Measurements from ENCODE around the gene PIP5KL1.

PIP5KL1 gene

DNA sequence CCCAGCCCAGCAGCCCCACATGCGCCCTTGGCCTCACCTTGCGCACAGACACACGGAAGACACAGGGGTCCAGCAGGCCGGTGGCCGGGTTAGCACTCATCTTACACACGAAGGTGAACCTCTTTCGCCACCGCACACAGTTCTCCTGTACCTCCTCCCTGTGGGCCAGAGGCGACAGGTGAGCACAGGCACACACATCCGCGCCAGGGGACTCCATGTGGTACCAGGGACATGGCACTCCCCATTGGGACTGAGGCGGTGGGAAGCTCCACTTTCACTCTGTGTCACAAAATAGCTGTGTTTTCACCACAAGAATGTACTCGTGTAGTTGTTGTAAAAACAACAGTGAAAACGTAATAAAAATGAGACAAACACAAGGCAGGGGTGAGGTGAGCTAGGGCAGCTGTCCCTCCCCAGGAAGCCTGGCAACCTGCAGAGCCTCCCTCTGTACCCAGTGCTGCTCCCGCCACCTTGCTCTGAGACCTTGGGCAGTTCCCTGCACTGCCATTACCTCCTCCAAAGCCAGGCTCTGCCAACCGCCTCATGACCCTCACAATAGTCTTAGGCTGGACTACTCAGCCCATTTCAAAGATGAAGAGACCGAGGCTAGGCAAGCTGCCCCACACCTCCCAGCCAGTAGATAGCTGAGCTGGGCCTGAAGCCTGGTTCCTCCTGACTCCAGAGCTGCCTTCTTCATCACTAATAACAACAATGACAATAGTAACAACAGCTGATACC is 23.4 kb upstream of the PIP5KL1 start:
- H3F3A ChIP-seq (ENCODE audit: low read depth), result no peaks in the 10 kb centered on the region
- H3K36me3 ChIP-seq (ENCODE audit: insufficient read depth, low read length), result no peaks in the 10 kb centered on the region; the same call in 1 of the 2 replicates
- H3K9me3 ChIP-seq (ENCODE audit: insufficient read depth, low read depth, low read length), result no peaks in the 10 kb centered on the region
- no peak for TF ChIP-seq EZH2phosphoT487 (IDR thresholded peaks at IDR 0.05; ENCODE audit: borderline replicate concordance)
- TF ChIP-seq, protein P1, sequence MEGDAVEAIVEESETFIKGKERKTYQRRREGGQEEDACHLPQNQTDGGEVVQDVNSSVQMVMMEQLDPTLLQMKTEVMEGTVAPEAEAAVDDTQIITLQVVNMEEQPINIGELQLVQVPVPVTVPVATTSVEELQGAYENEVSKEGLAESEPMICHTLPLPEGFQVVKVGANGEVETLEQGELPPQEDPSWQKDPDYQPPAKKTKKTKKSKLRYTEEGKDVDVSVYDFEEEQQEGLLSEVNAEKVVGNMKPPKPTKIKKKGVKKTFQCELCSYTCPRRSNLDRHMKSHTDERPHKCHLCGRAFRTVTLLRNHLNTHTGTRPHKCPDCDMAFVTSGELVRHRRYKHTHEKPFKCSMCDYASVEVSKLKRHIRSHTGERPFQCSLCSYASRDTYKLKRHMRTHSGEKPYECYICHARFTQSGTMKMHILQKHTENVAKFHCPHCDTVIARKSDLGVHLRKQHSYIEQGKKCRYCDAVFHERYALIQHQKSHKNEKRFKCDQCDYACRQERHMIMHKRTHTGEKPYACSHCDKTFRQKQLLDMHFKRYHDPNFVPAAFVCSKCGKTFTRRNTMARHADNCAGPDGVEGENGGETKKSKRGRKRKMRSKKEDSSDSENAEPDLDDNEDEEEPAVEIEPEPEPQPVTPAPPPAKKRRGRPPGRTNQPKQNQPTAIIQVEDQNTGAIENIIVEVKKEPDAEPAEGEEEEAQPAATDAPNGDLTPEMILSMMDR (conservative IDR thresholded peaks at IDR 0.05; ENCODE audit: low read length), result no peak
- H3K9me2 ChIP-seq (replicated peaks; ENCODE audit: low read depth, low read length), result no peaks in the 10 kb centered on the region
- H2AFZ ChIP-seq (ENCODE audit: low read length), result no peak overlapping the region
- no peak overlapping the region for H3K9ac ChIP-seq (ENCODE audit: low read depth, low read length, poor library complexity, severe bottlenecking)
- H4K20me1 ChIP-seq (ENCODE audit: insufficient read depth, low read length, poor library complexity, severe bottlenecking), result peaks cover 4% of the 10 kb centered on the region
- peaks cover 14% of the 10 kb centered on the region for H3K4me1 ChIP-seq (ENCODE audit: insufficient read depth, low read length, poor library complexity, severe bottlenecking)
- H3K4me2 ChIP-seq (ENCODE audit: low read depth, low read length, poor library complexity, severe bottlenecking), result no peak overlapping the region
- peaks cover 60% of the 10 kb centered on the region; the same call in 1 of the 2 replicates for H3K79me2 ChIP-seq (ENCODE audit: insufficient read depth, low read length)
- H3K27me3 ChIP-seq (ENCODE audit: insufficient read depth, low read length, poor library complexity, severe bottlenecking), result no peaks in the 10 kb centered on the region
- H3K4me3 ChIP-seq (ENCODE audit: low read length, poor library complexity, severe bottlenecking), result no peak overlapping the region

DNA sequence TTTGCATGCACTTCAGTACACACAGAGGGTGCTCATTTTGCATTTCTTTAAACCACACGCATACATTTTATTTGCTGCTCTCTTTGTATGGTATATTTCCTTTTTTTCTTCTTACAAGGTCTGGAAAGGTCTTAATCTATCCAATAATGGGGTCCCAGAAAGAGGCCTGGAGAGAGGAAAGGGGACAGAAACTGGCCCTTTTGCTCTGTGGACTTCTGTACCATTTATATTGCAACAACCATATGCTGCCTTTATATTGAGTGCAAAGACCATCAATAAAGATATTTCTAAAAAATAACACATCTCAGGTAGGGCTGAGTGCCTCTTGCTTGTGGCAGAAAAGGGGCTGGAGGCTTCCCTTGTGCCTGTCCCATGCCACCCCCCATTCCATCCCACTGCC is 22.6 kb upstream of the PIP5KL1 start:
- Histone ChIP-seq H3K4me1 (ENCODE audit: insufficient read depth, low read length, poor library complexity, severe bottlenecking) (peaks cover 14% of the 10 kb centered on the region), H3K79me2 (ENCODE audit: insufficient read depth, low read length) (peaks cover 52% of the 10 kb centered on the region; the same call in 1 of the 2 replicates), H3K9ac (ENCODE audit: low read depth, low read length, poor library complexity, severe bottlenecking) (no peak overlapping the region), H3K9me3 (ENCODE audit: insufficient read depth, low read depth, low read length) (no peaks in the 10 kb centered on the region), H3K27me3 (ENCODE audit: insufficient read depth, low read length, poor library complexity, severe bottlenecking) (no peaks in the 10 kb centered on the region), H3K4me2 (ENCODE audit: low read depth, low read length, poor library complexity, severe bottlenecking) (no peak overlapping the region), H3K4me3 (ENCODE audit: low read length, poor library complexity, severe bottlenecking) (no peak overlapping the region), H3K36me3 (ENCODE audit: insufficient read depth, low read length) (peaks cover 6% of the 10 kb centered on the region; the same call in 1 of the 2 replicates), H3K9me2 (replicated peaks; ENCODE audit: low read depth, low read length) (no peaks in the 10 kb centered on the region), H3F3A (ENCODE audit: low read depth) (no peaks in the 10 kb centered on the region), H2AFZ (ENCODE audit: low read length) (no peak overlapping the region), H4K20me1 (ENCODE audit: insufficient read depth, low read length, poor library complexity, severe bottlenecking) (peaks cover 4% of the 10 kb centered on the region)
- no peak for TF ChIP-seq EZH2phosphoT487 (IDR thresholded peaks at IDR 0.05; ENCODE audit: borderline replicate concordance)
- TF ChIP-seq, protein P1 (conservative IDR thresholded peaks at IDR 0.05; ENCODE audit: low read length), result no peak

DNA sequence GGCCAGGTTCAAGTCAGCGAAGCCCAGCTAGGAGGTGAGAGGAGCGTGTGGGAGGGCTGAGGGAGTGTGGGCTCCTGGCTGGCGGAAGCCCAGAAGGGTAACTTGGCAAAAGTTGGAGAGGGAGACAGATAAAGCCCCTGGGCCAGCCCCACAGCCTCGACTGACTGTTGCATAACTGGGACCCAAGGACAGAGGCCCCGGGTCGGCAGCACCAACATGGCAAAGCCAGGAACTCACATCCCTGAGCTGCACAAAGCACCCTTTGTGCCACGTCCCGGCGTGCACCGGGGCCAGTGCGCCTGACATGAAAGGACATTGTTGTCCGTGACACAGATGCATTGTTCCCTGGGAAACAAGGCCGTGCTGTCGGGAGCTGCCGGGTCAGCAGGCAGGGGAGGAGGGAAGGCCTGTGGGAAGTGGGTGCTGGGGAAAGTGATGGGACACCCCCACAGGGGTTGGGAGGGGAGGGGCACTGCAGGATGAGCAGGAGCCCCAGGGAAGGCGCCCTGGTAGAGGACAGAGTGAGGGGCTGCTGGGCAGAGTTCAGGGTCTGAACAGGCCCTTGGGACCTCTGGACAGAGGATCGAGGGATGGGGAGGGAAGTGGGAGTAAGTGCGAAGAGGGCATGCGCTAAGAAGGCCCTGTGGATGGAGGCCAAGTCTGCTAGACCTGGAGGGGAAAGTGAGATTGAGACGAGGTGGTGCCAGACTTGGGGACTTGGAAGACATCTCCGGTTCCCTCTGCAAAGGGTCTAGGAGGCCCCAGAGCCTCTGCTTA is 20.1 kb upstream of the PIP5KL1 start:
- no peak for TF ChIP-seq EZH2phosphoT487 (IDR thresholded peaks at IDR 0.05; ENCODE audit: borderline replicate concordance)
- TF ChIP-seq, protein P1 (conservative IDR thresholded peaks at IDR 0.05; ENCODE audit: low read length), result no peak
- H4K20me1 ChIP-seq (ENCODE audit: insufficient read depth, low read length, poor library complexity, severe bottlenecking), result peaks cover 4% of the 10 kb centered on the region
- H3F3A ChIP-seq (ENCODE audit: low read depth), result no peaks in the 10 kb centered on the region
- no peak overlapping the region for H3K4me2 ChIP-seq (ENCODE audit: low read depth, low read length, poor library complexity, severe bottlenecking)
- peaks cover 31% of the 10 kb centered on the region; the same call in 1 of the 2 replicates for H3K79me2 ChIP-seq (ENCODE audit: insufficient read depth, low read length)
- no peaks in the 10 kb centered on the region for H3K9me2 ChIP-seq (replicated peaks; ENCODE audit: low read depth, low read length)
- no peak overlapping the region for H3K4me3 ChIP-seq (ENCODE audit: low read length, poor library complexity, severe bottlenecking)
- H3K36me3 ChIP-seq (ENCODE audit: insufficient read depth, low read length), result peaks cover 16% of the 10 kb centered on the region; the same call in 1 of the 2 replicates
- H2AFZ ChIP-seq (ENCODE audit: low read length), result no peak overlapping the region
- H3K9me3 ChIP-seq (ENCODE audit: insufficient read depth, low read depth, low read length), result no peaks in the 10 kb centered on the region
- no peak overlapping the region for H3K9ac ChIP-seq (ENCODE audit: low read depth, low read length, poor library complexity, severe bottlenecking)
- H3K4me1 ChIP-seq (ENCODE audit: insufficient read depth, low read length, poor library complexity, severe bottlenecking), result peaks cover 10% of the 10 kb centered on the region
- H3K27me3 ChIP-seq (ENCODE audit: insufficient read depth, low read length, poor library complexity, severe bottlenecking), result no peaks in the 10 kb centered on the region
